ENCODE results near the gene ACSM6.

The ACSM6 gene

DNA sequence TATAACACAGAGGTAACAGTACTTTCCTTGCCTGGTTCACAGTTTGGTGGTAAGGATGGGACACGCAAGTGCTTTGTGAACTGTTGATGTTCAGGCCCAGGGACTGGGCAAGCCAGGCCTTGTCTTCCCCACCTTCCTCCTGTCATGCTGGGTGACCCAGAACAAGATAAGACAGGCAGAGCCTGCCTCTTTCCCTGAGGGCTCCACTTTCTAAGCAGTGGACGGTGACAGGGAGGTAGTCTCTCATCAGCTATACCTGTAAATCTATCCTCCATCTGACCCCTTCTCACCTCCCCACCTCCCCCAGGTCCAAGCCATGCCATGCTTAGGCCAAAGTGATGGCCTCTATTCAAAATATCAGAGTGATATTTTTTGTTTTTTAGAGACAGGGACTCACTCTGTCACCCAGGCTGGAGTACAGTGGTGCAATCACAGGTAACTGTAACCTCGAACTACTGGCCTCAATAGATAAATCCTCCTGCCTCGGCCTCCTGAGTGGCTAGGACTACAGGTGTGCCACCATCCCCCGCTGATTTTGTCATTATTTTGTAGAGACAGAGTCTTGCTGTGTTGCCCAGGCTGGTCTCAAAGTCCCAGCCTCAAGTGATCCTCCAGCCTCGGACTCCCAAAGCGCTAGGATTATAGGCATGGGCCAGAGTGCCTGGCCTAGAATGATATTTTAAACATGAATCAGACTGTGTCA, 54.0 kb downstream of the ACSM6 start:
- no peaks in the 10 kb centered on the region for H3K9me3 ChIP-seq (ENCODE audit: control insufficient read depth, insufficient read depth, low read length)
- TF ChIP-seq EZH2phosphoT487 (IDR thresholded peaks at IDR 0.05; ENCODE audit: borderline replicate concordance, low read length) (no peak), CTCF (IDR thresholded peaks at IDR 0.05; ENCODE audit: low read depth, low read length, poor library complexity, severe bottlenecking) (no peak)
- peaks cover 44% of the 10 kb centered on the region for H3K36me3 ChIP-seq (ENCODE audit: control insufficient read depth, low read length)
- H3K4me1 ChIP-seq (ENCODE audit: control insufficient read depth, low read length) = peaks cover 16% of the 10 kb centered on the region
- H3K4me2 ChIP-seq (ENCODE audit: low read length) = no peak overlapping the region
- no peaks in the 10 kb centered on the region for H3F3A ChIP-seq (ENCODE audit: control insufficient read depth, insufficient read depth)
- H3K27me3 ChIP-seq (ENCODE audit: control insufficient read depth, low read length) = no peaks in the 10 kb centered on the region
- H3K79me2 ChIP-seq (ENCODE audit: control insufficient read depth, low read length) = no peaks in the 10 kb centered on the region
- H3K27ac ChIP-seq (ENCODE audit: low read depth, low read length) = no peak overlapping the region
- no peaks in the 10 kb centered on the region for H4K20me1 ChIP-seq (ENCODE audit: control insufficient read depth, insufficient read depth, low read depth, low read length)
- H3K9me2 ChIP-seq (replicated peaks; ENCODE audit: control insufficient read depth, low read length) = no peaks in the 10 kb centered on the region
- no peak overlapping the region for H3K4me3 ChIP-seq (ENCODE audit: low read length)

- no peaks in the 10 kb centered on the region for H3K9me3 ChIP-seq (ENCODE audit: control insufficient read depth, insufficient read depth, low read length)
- H3K36me3 ChIP-seq (ENCODE audit: control insufficient read depth, low read length) = peaks cover 36% of the 10 kb centered on the region
- H3K27me3 ChIP-seq (ENCODE audit: control insufficient read depth, low read length) = no peaks in the 10 kb centered on the region
- H3K79me2 ChIP-seq (ENCODE audit: control insufficient read depth, low read length) = no peaks in the 10 kb centered on the region
- H3K4me1 ChIP-seq (ENCODE audit: control insufficient read depth, low read length) = peaks cover 21% of the 10 kb centered on the region
- H3K4me3 ChIP-seq (ENCODE audit: low read length) = no peak overlapping the region
- H3K4me2 ChIP-seq (ENCODE audit: low read length) = no peak overlapping the region
- no peaks in the 10 kb centered on the region for H3F3A ChIP-seq (ENCODE audit: control insufficient read depth, insufficient read depth)
- H4K20me1 ChIP-seq (ENCODE audit: control insufficient read depth, insufficient read depth, low read depth, low read length) = no peaks in the 10 kb centered on the region
- no peaks in the 10 kb centered on the region for H3K9me2 ChIP-seq (replicated peaks; ENCODE audit: control insufficient read depth, low read length)
- no peak for TF ChIP-seq CTCF (IDR thresholded peaks at IDR 0.05; ENCODE audit: low read depth, low read length, poor library complexity, severe bottlenecking)
- no peak for TF ChIP-seq EZH2phosphoT487 (IDR thresholded peaks at IDR 0.05; ENCODE audit: borderline replicate concordance, low read length)
- H3K27ac ChIP-seq (ENCODE audit: low read depth, low read length) = no peak overlapping the region
Measured at GRCh38 chr10:95248989-95249388, 55.0 kb downstream of the ACSM6 start.

- Histone ChIP-seq H3K27me3 (ENCODE audit: control insufficient read depth, low read length) (no peaks in the 10 kb centered on the region), H3K4me2 (ENCODE audit: low read length) (no peak overlapping the region), H3K36me3 (ENCODE audit: control insufficient read depth, low read length) (peaks cover 33% of the 10 kb centered on the region), H3K4me3 (ENCODE audit: low read length) (no peak overlapping the region), H3K9me2 (replicated peaks; ENCODE audit: control insufficient read depth, low read length) (no peaks in the 10 kb centered on the region), H3K27ac (ENCODE audit: low read depth, low read length) (no peak overlapping the region), H4K20me1 (ENCODE audit: control insufficient read depth, insufficient read depth, low read depth, low read length) (no peaks in the 10 kb centered on the region), H3F3A (ENCODE audit: control insufficient read depth, insufficient read depth) (no peaks in the 10 kb centered on the region), H3K4me1 (ENCODE audit: control insufficient read depth, low read length) (peaks cover 21% of the 10 kb centered on the region), H3K79me2 (ENCODE audit: control insufficient read depth, low read length) (no peaks in the 10 kb centered on the region), H3K9me3 (ENCODE audit: control insufficient read depth, insufficient read depth, low read length) (no peaks in the 10 kb centered on the region)
- TF ChIP-seq CTCF (IDR thresholded peaks at IDR 0.05; ENCODE audit: low read depth, low read length, poor library complexity, severe bottlenecking) (no peak), EZH2phosphoT487 (IDR thresholded peaks at IDR 0.05; ENCODE audit: borderline replicate concordance, low read length) (no peak)
Measured at GRCh38 chr10:95249467-95249866, 55.4 kb downstream of the ACSM6 start.

All from DOHH2 (cell line).